Measurements from ENCODE around the gene KIF4B.
"Not testable (repeated sequence)": the region's sequence is repeated elsewhere in the genome, so short reads cannot be mapped to it uniquely, and the experiment has no call there.

KIF4B gene

GRCh38 chr5:155010881-155011280, 2.7 kb upstream of the KIF4B start:
- no peak for DNase-seq

GRCh38 chr5:155015239-155015638, 1.7 kb downstream of the KIF4B start:
- DNase-seq = no peak

- no peak for DNase-seq
These were observed 4.1 kb downstream of the KIF4B start for GRCh38 chr5:155017610-155018009.

GRCh38 chr5:155019601-155020226, 6.2 kb downstream of the KIF4B start:
- DNase-seq = no peak

- no peak for DNase-seq
These were observed 8.3 kb downstream of the KIF4B start for GRCh38 chr5:155021842-155022241.

GRCh38 chr5:155023320-155023719, 9.8 kb downstream of the KIF4B start:
- DNase-seq = no peak

GRCh38 chr5:155024015-155024414, 10.5 kb downstream of the KIF4B start:
- no peak for DNase-seq

- no peak for DNase-seq
These were observed 12.3 kb downstream of the KIF4B start for GRCh38 chr5:155025895-155026294.

- peak; percentile 10 to 29 for DNase-seq
These were observed 14.6 kb downstream of the KIF4B start for GRCh38 chr5:155027993-155028629.

GRCh38 chr5:155029240-155029639, 15.7 kb downstream of the KIF4B start:
- DNase-seq = no peak

GRCh38 chr5:155034145-155034744, 20.7 kb downstream of the KIF4B start:
- not testable (repeated sequence) for DNase-seq

GRCh38 chr5:155035087-155035486, 21.5 kb downstream of the KIF4B start:
- DNase-seq = not testable (repeated sequence)

GRCh38 chr5:155040984-155041653, 27.6 kb downstream of the KIF4B start:
- DNase-seq = no peak

- no peak for DNase-seq
These were observed 31.0 kb downstream of the KIF4B start for GRCh38 chr5:155044591-155044990.

GRCh38 chr5:155046591-155046990, 33.0 kb downstream of the KIF4B start:
- DNase-seq = no peak

GRCh38 chr5:155047818-155048217, 34.3 kb downstream of the KIF4B start:
- no peak for DNase-seq

- peak in 1 of 2 experiments; percentile 7 for DNase-seq
These were observed 36.2 kb downstream of the KIF4B start for GRCh38 chr5:155049569-155050383.

GRCh38 chr5:155050384-155051019, 36.9 kb downstream of the KIF4B start:
- no peak for DNase-seq

- DNase-seq = no peak
These were observed 39.0 kb downstream of the KIF4B start for GRCh38 chr5:155052532-155052931.

GRCh38 chr5:155053501-155053900, 39.9 kb downstream of the KIF4B start:
- DNase-seq = no peak

- no peak for DNase-seq
These were observed 43.2 kb downstream of the KIF4B start for GRCh38 chr5:155056644-155057269.

- no peak for DNase-seq
These were observed 44.1 kb downstream of the KIF4B start for GRCh38 chr5:155057626-155058025.

All from SW 1271 (cell line).